Thoracic aorta (tissue), 2 donors: ENCODE data around the gene MIP. TPM values are rescaled to one million over a fixed set of nuclear protein-coding genes. Genes with fewer than 3 reads are reported as not detected.

ENCODE experiments used
- ATAC-seq: fragments of 150-250 bp; one replicate; pipeline ENCODE4 v1.8.0; 2017; ENCODE audit warnings: low read depth; ENCODE audit not compliant: insufficient number of reproducible peaks, low FRiP score
- DNase-seq: peaks from one replicate; pipeline ENCODE4 v3.0.0-alpha.2; 2020; ENCODE audit warnings: low spot score
- H3K27ac ChIP-seq, 2 donors: fragments of 200-600 bp; sonication (generic); 1 replicate in 1 of 2; 2 replicates in 1 of 2; pipeline ENCODE4 v1.5.1; 2016; ENCODE audit warnings: mild to moderate bottlenecking in 2 of 2, moderate library complexity in 2 of 2
- H3K27me3 ChIP-seq: fragments of 200-600 bp; sonication (generic); replicated peaks from 2 replicates; pipeline ENCODE4 v1.6.0; 2016; ENCODE audit warnings: mild to moderate bottlenecking; ENCODE audit not compliant: insufficient read depth
- H3K36me3 ChIP-seq: fragments of 200-600 bp; sonication (generic); one replicate; pipeline ENCODE4 v1.5.1; 2016
- H3K4me1 ChIP-seq, 2 donors: fragments of 200-600 bp; sonication (generic); 1 replicate in 1 of 2; 2 replicates in 1 of 2; pipeline versions ENCODE4 v1.5.1 to v1.6.0; 2016; ENCODE audit warnings: low read depth in 2 of 2, mild to moderate bottlenecking in 1 of 2; ENCODE audit not compliant: control insufficient read depth in 1 of 2
- H3K4me3 ChIP-seq: fragments of 200-600 bp; sonication (generic); 2 replicates; pipeline ENCODE4 v1.5.1; 2016; ENCODE audit warnings: mild to moderate bottlenecking
- H3K9me3 ChIP-seq: fragments of 200-600 bp; sonication (generic); 2 replicates; pipeline ENCODE4 v1.5.1; 2016
- CTCF ChIP-seq: fragments of 200-600 bp; sonication (generic); IDR thresholded peaks from one replicate; pipeline ENCODE4 v1.5.1; 2019; ENCODE audit warnings: antibody characterized with exemption
- total RNA-seq, 2 donors: library from RNA; depleted of rRNA; stranded (reverse); fragments of >200 nt; gene quantifications; one replicate each; pipeline versions ENCODE4 v1.1.0 to v1.2.3, GENCODE V29; 2016

Gene MIP
- total RNA-seq, 2 donors from 2014 or later = not detected

- ATAC-seq (no peak), DNase-seq (no peak)
- Histone ChIP-seq H3K4me1 (no peaks in the 10 kb centered on the region), H3K4me3 (no peak overlapping the region), H3K9me3 (no peaks in the 10 kb centered on the region), H3K36me3 (peaks cover 3% of the 10 kb centered on the region), H3K27me3 (no peaks in the 10 kb centered on the region), H3K27ac (no peak overlapping the region)
- no peak for TF ChIP-seq CTCF
Observed at GRCh38 chr12:56425193-56425592, 29.3 kb downstream of the MIP start.

- DNase-seq = no peak
- ATAC-seq = no peak
- Histone ChIP-seq H3K27me3 (no peaks in the 10 kb centered on the region), H3K4me3 (no peak overlapping the region), H3K36me3 (peaks cover 3% of the 10 kb centered on the region), H3K27ac (no peak overlapping the region), H3K9me3 (no peaks in the 10 kb centered on the region), H3K4me1 (no peaks in the 10 kb centered on the region)
- no peak for TF ChIP-seq CTCF
Observed at GRCh38 chr12:56420411-56420810, 34.0 kb downstream of the MIP start.

GRCh38 chr12:56417739-56418138 is 36.7 kb downstream of the MIP start:
- no peak overlapping the region for H3K27ac ChIP-seq
- no peaks in the 10 kb centered on the region for H3K9me3 ChIP-seq
- no peak for ATAC-seq
- TF ChIP-seq CTCF = no peak
- no peaks in the 10 kb centered on the region for H3K4me1 ChIP-seq
- H3K36me3 ChIP-seq = no peaks in the 10 kb centered on the region
- DNase-seq = no peak
- H3K27me3 ChIP-seq = no peaks in the 10 kb centered on the region
- no peak overlapping the region for H3K4me3 ChIP-seq

GRCh38 chr12:56414401-56414800 is 40.1 kb downstream of the MIP start:
- no peaks in the 10 kb centered on the region for H3K36me3 ChIP-seq
- no peaks in the 10 kb centered on the region for H3K9me3 ChIP-seq
- no peak for TF ChIP-seq CTCF
- no peak overlapping the region for H3K27ac ChIP-seq
- no peaks in the 10 kb centered on the region for H3K4me1 ChIP-seq
- no peak overlapping the region for H3K4me3 ChIP-seq
- no peaks in the 10 kb centered on the region for H3K27me3 ChIP-seq
- no peak for DNase-seq
- no peak for ATAC-seq

GRCh38 chr12:56413392-56413791 is 41.1 kb downstream of the MIP start:
- no peak overlapping the region for H3K4me3 ChIP-seq
- DNase-seq (no peak), ATAC-seq (no peak)
- H3K27me3 ChIP-seq = no peaks in the 10 kb centered on the region
- H3K27ac ChIP-seq = no peak overlapping the region
- no peaks in the 10 kb centered on the region for H3K9me3 ChIP-seq
- no peak for TF ChIP-seq CTCF
- no peaks in the 10 kb centered on the region for H3K4me1 ChIP-seq
- no peaks in the 10 kb centered on the region for H3K36me3 ChIP-seq
